HG03558 (cell line): ENCODE measurements around the gene SPEG.
A peak's percentile ranks its signal among the peaks of the same experiment; 100 is the strongest.

Source experiments
- ATAC-seq: cut with Tn5 transposase; IDR thresholded peaks from one replicate; pipeline ENCODE4 v1.9.1; 2021; ENCODE audit warnings: moderate number of reproducible peaks; ENCODE audit not compliant: unreplicated experiment; ENCODE audit errors: extremely low read depth

Gene SPEG

DNA sequence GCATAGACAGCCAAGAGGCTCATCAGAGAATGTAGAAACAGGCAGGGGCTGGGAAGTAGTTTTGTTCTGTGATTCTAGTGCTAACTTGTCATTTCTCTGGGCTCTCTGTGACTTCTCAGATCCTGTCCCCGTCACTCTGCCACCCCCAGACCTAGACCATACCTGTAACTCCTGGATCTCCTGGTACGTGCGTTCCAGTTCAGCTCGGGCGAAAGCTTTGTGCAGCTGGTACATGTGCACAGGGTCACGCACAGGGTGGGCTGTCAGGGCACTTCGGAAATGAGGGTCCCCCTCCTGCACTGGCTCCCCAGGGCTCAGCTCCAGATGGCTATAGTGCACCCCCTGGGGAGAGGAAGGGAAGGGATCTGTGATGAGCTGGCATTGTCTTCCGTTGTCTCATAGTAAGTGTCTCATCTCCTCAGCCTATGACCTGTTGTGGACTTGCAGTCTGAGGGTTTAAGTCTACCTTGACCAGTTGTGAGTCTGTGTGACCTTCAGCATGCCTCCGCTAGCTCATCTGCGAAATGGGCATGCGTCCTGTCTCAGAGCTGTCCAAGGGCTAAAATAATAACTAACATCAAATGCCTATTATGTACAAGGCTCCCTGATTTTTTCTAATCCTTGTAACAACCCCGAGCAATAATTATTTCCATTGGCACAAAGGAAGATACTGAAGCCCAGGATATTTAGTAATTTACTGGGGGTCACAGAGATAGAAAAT lies 106.3 kb downstream of the SPEG start:
- no peak for ATAC-seq

- ATAC-seq: peak; percentile 28
Measured at GRCh38 chr2:219541611-219542180, 107.1 kb downstream of the SPEG start.

DNA sequence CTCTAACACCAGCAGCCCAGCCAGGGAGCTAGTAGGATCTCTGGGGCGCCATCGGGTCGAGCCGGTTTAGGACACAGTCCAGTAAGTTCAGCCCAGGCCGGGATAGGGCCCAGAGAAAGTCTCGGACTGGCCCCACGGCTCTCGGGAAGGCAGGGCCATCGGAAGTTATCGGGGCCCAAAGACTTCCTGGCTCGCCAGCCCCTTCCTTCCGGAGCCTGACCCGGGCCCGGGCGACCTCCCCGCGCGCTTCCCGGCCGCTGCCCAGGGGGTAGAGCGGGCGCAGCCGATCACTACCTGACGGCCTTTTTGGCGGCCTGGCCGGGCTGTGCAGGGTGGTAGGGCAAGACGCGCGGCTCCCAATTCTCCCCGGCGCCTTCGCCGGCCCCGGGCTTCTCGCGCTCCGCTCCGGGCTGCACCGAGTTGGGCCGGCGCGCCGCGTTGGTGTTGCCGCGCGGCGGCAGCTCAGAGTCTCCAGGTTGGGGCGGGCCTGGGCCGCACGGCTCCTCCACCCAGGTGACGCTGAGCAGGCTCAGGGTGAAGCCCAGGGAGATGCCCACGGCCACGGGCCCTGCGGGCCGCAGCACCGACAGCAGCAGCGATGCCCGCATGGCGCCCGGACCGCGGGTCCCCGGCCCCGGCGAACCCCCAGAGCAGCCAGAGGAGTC lies 108.4 kb downstream of the SPEG start:
- peak; percentile 18 for ATAC-seq

- peak; percentile 60 for ATAC-seq
Measured at GRCh38 chr2:219543596-219544358, 109.1 kb downstream of the SPEG start, which contains the start of the genes CHPF and TMEM198. Gene CHPF (minus strand): TSS chr2:219543809. CDS start chr2:219543538, 271 bp downstream. Gene TMEM198 (plus strand): TSS chr2:219544028. CDS start chr2:219544728, 700 bp downstream.

DNA sequence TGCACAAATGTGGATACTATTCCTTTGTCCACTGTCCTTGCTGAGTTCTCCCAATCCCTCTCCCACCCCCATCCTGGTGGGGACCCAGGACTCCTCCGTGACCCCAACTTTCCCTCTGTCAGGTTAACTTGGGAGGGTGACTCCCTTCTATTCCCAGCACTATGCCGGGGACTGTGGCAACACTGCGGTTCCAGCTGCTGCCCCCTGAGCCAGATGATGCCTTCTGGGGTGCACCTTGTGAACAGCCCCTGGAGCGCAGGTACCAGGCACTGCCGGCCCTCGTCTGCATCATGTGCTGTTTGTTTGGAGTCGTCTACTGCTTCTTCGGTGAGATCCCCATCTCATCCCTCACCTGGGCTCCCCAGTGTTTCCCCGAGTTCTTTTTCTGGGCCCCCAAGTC lies 109.9 kb downstream of the SPEG start:
- no peak for ATAC-seq

- no peak for ATAC-seq
Measured at GRCh38 chr2:219545295-219545942, 110.8 kb downstream of the SPEG start.

DNA sequence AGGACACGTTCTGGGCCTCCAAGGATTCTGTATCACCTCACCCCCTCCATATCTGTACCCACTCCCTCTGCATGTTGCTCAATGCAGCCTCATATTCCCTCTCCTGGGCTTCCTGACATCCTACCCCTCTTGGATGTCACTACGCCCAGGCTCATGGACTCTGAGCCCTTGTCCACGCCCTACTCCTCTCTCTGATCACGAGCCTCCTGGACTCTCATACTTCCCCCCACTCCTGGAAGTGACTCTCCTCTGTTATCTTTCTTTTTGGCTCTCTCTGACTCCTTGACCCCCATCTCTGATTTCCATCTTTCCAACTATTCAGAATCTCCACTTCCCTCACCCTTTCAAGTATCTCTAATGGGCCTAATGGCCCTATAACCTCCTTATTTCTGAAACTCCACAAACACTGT lies 111.3 kb downstream of the SPEG start:
- no peak for ATAC-seq

DNA sequence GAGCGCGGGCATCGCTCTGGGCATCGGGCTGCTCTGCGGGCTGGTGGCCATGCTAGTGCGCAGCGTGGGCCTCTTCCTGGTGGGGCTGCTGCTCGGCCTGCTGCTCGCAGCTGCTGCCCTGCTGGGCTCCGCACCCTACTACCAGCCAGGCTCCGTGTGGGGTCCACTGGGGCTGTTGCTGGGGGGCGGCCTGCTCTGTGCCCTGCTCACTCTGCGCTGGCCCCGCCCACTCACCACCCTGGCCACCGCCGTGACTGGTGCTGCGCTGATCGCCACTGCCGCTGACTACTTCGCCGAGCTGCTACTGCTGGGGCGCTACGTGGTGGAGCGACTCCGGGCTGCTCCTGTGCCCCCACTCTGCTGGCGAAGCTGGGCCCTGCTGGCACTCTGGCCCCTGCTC lies 113.0 kb downstream of the SPEG start:
- ATAC-seq: no peak
